Activated T-helper 1 cell treated with anti-CD3 and anti-CD28 coated beads, Interleukin-12 subunit alpha, Interleukin-12 subunit beta, Interleukin-2, Interleukin-4 antibody, amounts not matched to agents 30 ng/mL and 10 ng/mL and 1 ng/mL, durations not matched to agents 14 hours and 24 hours and 36 hours (primary cell): ENCODE data around the gene ARHGDIA. TPM values are rescaled to one million over a fixed set of nuclear protein-coding genes. Genes with fewer than 3 reads are reported as not detected.
"Not testable (repeated sequence)": the region's sequence is repeated elsewhere in the genome, so short reads cannot be mapped to it uniquely, and the experiment has no call there.

ENCODE experiments used
- DNase-seq: peaks from one replicate; pipeline ENCODE4 v3.0.0; 2021; ENCODE audit warnings: low spot score
- H3K27ac Mint-ChIP-seq: one replicate; pipeline ENCODE4 v1.8.0; 2021; ENCODE audit warnings: mild to moderate bottlenecking, mixed read lengths
- H3K27me3 Mint-ChIP-seq: one replicate; pipeline ENCODE4 v1.8.0; 2022; ENCODE audit warnings: mild to moderate bottlenecking, moderate library complexity, mixed read lengths; ENCODE audit not compliant: insufficient read depth
- H3K36me3 Mint-ChIP-seq: one replicate; pipeline ENCODE4 v1.8.0; 2021; ENCODE audit warnings: low read depth, mixed read lengths
- H3K4me1 Mint-ChIP-seq: one replicate; pipeline ENCODE4 v1.8.0; 2021; ENCODE audit warnings: low read depth, mixed read lengths
- H3K4me3 Mint-ChIP-seq: one replicate; pipeline ENCODE4 v1.8.0; 2021; ENCODE audit warnings: mild to moderate bottlenecking, moderate library complexity, mixed read lengths
- H3K9me3 Mint-ChIP-seq: one replicate; pipeline ENCODE4 v1.8.0; 2021; ENCODE audit warnings: mixed read lengths
- intact Hi-C: fragments of 100-400 bp; cut with micrococcal nuclease; formaldehyde crosslinking; loops from one replicate; pipeline ENCODE4 v1.15.1; 2024
- total RNA-seq: library from RNA; stranded (reverse); gene quantifications from 2 replicates; pipeline ENCODE4 v1.2.3, GENCODE V29; 2022

Gene ARHGDIA
- total RNA-seq, 1 donor from 2014 or later, result 705 TPM

- intact Hi-C loops, result no loop called here
- Mint-ChIP-seq H3K27ac (no peak overlapping the region), H3K36me3 (peaks cover 29% of the 10 kb centered on the region), H3K4me1 (peaks cover 6% of the 10 kb centered on the region), H3K27me3 (no peaks in the 10 kb centered on the region), H3K4me3 (no peak overlapping the region), H3K9me3 (no peaks in the 10 kb centered on the region)
- DNase-seq, result no peak
Observed at GRCh38 chr17:81846743-81847689, 24.1 kb downstream of the ARHGDIA start.

- intact Hi-C loops, result no loop called here
- no peak overlapping the region for H3K4me3 Mint-ChIP-seq
- no peaks in the 10 kb centered on the region for H3K9me3 Mint-ChIP-seq
- H3K4me1 Mint-ChIP-seq, result peaks cover under 1% of the 10 kb centered on the region
- no peak for DNase-seq
- H3K27me3 Mint-ChIP-seq, result no peaks in the 10 kb centered on the region
- no peak overlapping the region for H3K27ac Mint-ChIP-seq
- H3K36me3 Mint-ChIP-seq, result peaks cover 20% of the 10 kb centered on the region
Observed at GRCh38 chr17:81845881-81846742, 25.0 kb downstream of the ARHGDIA start.

- intact Hi-C loops, result no loop called here
- no peak overlapping the region for H3K27ac Mint-ChIP-seq
- H3K4me1 Mint-ChIP-seq, result no peaks in the 10 kb centered on the region
- peaks cover 20% of the 10 kb centered on the region for H3K36me3 Mint-ChIP-seq
- no peaks in the 10 kb centered on the region for H3K9me3 Mint-ChIP-seq
- no peaks in the 10 kb centered on the region for H3K27me3 Mint-ChIP-seq
- H3K4me3 Mint-ChIP-seq, result no peak overlapping the region
- no peak for DNase-seq
Observed at GRCh38 chr17:81845361-81845760, 25.8 kb downstream of the ARHGDIA start.

GRCh38 chr17:81844887-81845286, 26.2 kb downstream of the ARHGDIA start:
- no peak for DNase-seq
- H3K9me3 Mint-ChIP-seq, result no peaks in the 10 kb centered on the region
- H3K27me3 Mint-ChIP-seq, result no peaks in the 10 kb centered on the region
- intact Hi-C loops, result no loop called here
- peaks cover 20% of the 10 kb centered on the region for H3K36me3 Mint-ChIP-seq
- H3K27ac Mint-ChIP-seq, result no peak overlapping the region
- no peak overlapping the region for H3K4me3 Mint-ChIP-seq
- no peaks in the 10 kb centered on the region for H3K4me1 Mint-ChIP-seq

- H3K36me3 Mint-ChIP-seq, result peaks cover 20% of the 10 kb centered on the region
- H3K27ac Mint-ChIP-seq, result no peak overlapping the region
- H3K9me3 Mint-ChIP-seq, result no peaks in the 10 kb centered on the region
- H3K27me3 Mint-ChIP-seq, result no peaks in the 10 kb centered on the region
- H3K4me3 Mint-ChIP-seq, result no peak overlapping the region
- no peaks in the 10 kb centered on the region for H3K4me1 Mint-ChIP-seq
- DNase-seq, result no peak
- intact Hi-C loops, result no loop called here
Observed at GRCh38 chr17:81844327-81844851, 26.7 kb downstream of the ARHGDIA start.

- DNase-seq, result no peak
- Mint-ChIP-seq H3K27me3 (no peaks in the 10 kb centered on the region), H3K4me3 (no peak overlapping the region), H3K27ac (no peak overlapping the region), H3K9me3 (no peaks in the 10 kb centered on the region), H3K4me1 (no peaks in the 10 kb centered on the region), H3K36me3 (peaks cover 20% of the 10 kb centered on the region)
- intact Hi-C loops, result no loop called here
Observed at GRCh38 chr17:81843713-81844326, 27.3 kb downstream of the ARHGDIA start.

- no peaks in the 10 kb centered on the region for H3K4me1 Mint-ChIP-seq
- DNase-seq, result no peak
- H3K36me3 Mint-ChIP-seq, result peaks cover 20% of the 10 kb centered on the region
- H3K27ac Mint-ChIP-seq, result no peak overlapping the region
- H3K9me3 Mint-ChIP-seq, result no peaks in the 10 kb centered on the region
- intact Hi-C loops, result no loop called here
- H3K4me3 Mint-ChIP-seq, result no peak overlapping the region
- H3K27me3 Mint-ChIP-seq, result no peaks in the 10 kb centered on the region
Observed at GRCh38 chr17:81842725-81843504, 28.2 kb downstream of the ARHGDIA start.

- no peak for DNase-seq
- no peaks in the 10 kb centered on the region for H3K27me3 Mint-ChIP-seq
- H3K27ac Mint-ChIP-seq, result no peak overlapping the region
- intact Hi-C loops, result no loop called here
- no peaks in the 10 kb centered on the region for H3K4me1 Mint-ChIP-seq
- peaks cover 19% of the 10 kb centered on the region for H3K36me3 Mint-ChIP-seq
- no peaks in the 10 kb centered on the region for H3K9me3 Mint-ChIP-seq
- H3K4me3 Mint-ChIP-seq, result no peak overlapping the region
Observed at GRCh38 chr17:81842378-81842724, 28.8 kb downstream of the ARHGDIA start.

GRCh38 chr17:81841866-81842265, 29.3 kb downstream of the ARHGDIA start:
- Mint-ChIP-seq H3K9me3 (no peaks in the 10 kb centered on the region), H3K27me3 (no peaks in the 10 kb centered on the region), H3K36me3 (peaks cover 17% of the 10 kb centered on the region), H3K4me1 (no peaks in the 10 kb centered on the region), H3K27ac (no peak overlapping the region), H3K4me3 (no peak overlapping the region)
- intact Hi-C loops, result no loop called here
- DNase-seq, result no peak

GRCh38 chr17:81840826-81841778, 30.0 kb downstream of the ARHGDIA start:
- Mint-ChIP-seq H3K4me1 (no peaks in the 10 kb centered on the region), H3K4me3 (no peak overlapping the region), H3K36me3 (peaks cover 14% of the 10 kb centered on the region), H3K27ac (no peak overlapping the region), H3K27me3 (no peaks in the 10 kb centered on the region), H3K9me3 (no peaks in the 10 kb centered on the region)
- intact Hi-C loops, result no loop called here
- DNase-seq, result no peak

GRCh38 chr17:81840059-81840458, 31.1 kb downstream of the ARHGDIA start:
- H3K9me3 Mint-ChIP-seq, H3K27me3 Mint-ChIP-seq, H3K4me1 Mint-ChIP-seq, intact Hi-C loops, DNase-seq, H3K27ac Mint-ChIP-seq, H3K4me3 Mint-ChIP-seq: not testable (repeated sequence)
- peaks cover 13% of the 10 kb centered on the region for H3K36me3 Mint-ChIP-seq
